Pancreas (tissue), 10 donors: Measurements from ENCODE around the gene GPR152. TPM values are rescaled to one million over a fixed set of nuclear protein-coding genes. Genes with fewer than 3 reads are reported as not detected.

Source experiments
- ATAC-seq, 4 donors: fragments of 200-7000 bp; cut with Tn5 transposase; one replicate each; pipeline versions ENCODE4 v1.8.0 to v1.9.1; 2020; ENCODE audit warnings: mild to moderate bottlenecking in 4 of 4, moderate library complexity in 4 of 4
- DNase-seq, 6 donors: peaks; one replicate each; pipeline ENCODE4 v3.0.0-alpha.2; 2020
- FAIRE-seq: peaks from 2 replicates; lab custom pipeline; 2012; peaks lifted over from hg19 to GRCh38; lab: Jason Lieb, UNC
- H3K27ac ChIP-seq, 4 donors: fragments of 200-600 bp; sonication (generic); 1 replicate in 3 of 4; 2 replicates in 1 of 4; pipeline versions ENCODE4 v1.5.0 to v1.8.0; 2020
- H3K27me3 ChIP-seq, 4 donors: fragments of 200-600 bp; one replicate each; pipeline ENCODE4 v1.8.0; 2021
- H3K36me3 ChIP-seq, 3 donors: fragments of 200-600 bp; sonication (generic) in 1 of 3; one replicate each; pipeline versions ENCODE4 v1.5.0 to v1.8.0; 2020 to 2021
- H3K4me1 ChIP-seq, 3 donors: fragments of 200-600 bp; one replicate each; pipeline ENCODE4 v1.8.0; 2021
- H3K4me3 ChIP-seq, 4 donors: fragments of 200-600 bp; sonication (generic) in 2 of 4; one replicate each; pipeline versions ENCODE4 v1.5.0 to v1.8.0; 2020 to 2021
- H3K9me3 ChIP-seq, 4 donors: fragments of 200-600 bp; one replicate each; pipeline ENCODE4 v1.8.0; 2021
- WGBS, 2 donors: extraction: QIAGEN DNeasy Blood & Tissue Kit; methylation state at CpG; one replicate each; pipeline ENCODE4 v1.1.7; 2013; 5-methylcytosine and 5-hydroxymethylcytosine counted together
- intact Hi-C, 3 donors: fragments of 100-400 bp; cut with DNase I; formaldehyde crosslinking; loops; one replicate each; pipeline versions ENCODE4 v1.11.1 to v1.14.2; 2022
- polyA plus RNA-seq, 2 donors: library from polyadenylated mRNA; stranded (reverse); fragments of 200-250 nt; gene quantifications; one replicate each; pipeline ENCODE4 v1.2.3, GENCODE V29; 2013
- total RNA-seq, 6 donors: library from RNA; stranded (reverse); fragmentation: NEBNext Ultra II Directional in 4 of 6; extraction: Animal tissue kit (Norgen Biotek cat#: 25700) in 4 of 6; gene quantifications; one replicate each; pipeline versions ENCODE4 v1.2.1 to v1.2.4, GENCODE V29; 2021 to 2023
- TF ChIP-seq, protein P1 (sequence below), 4 donors: fragments of 200-600 bp; sonication (generic) in 3 of 4; IDR thresholded peaks; one replicate each; pipeline versions ENCODE4 v1.5.0 to v1.8.0; 2021; ENCODE audit warnings: antibody characterized with exemption in 4 of 4
- donor health status: healthy with polysubstance abuse.
- donor health status: DM: no; HTN: no; CAD: no; lungs with moderate emphysema.
- donor health status: DM: no; HTN: no; CAD: no.
- donor health status: control.
- donor health status: control.
- donor health status: Bipolar disorder and iron deficiency.
- donor health status: DM: yes; HTN: yes; CAD: no.
- donor health status: DM: no; HTN: no; CAD: no.
- donor health status: DM: no; HTN: no; CAD: no.
- donor health status: DM: yes; HTN: yes; CAD: no.

The GPR152 gene, protein sequence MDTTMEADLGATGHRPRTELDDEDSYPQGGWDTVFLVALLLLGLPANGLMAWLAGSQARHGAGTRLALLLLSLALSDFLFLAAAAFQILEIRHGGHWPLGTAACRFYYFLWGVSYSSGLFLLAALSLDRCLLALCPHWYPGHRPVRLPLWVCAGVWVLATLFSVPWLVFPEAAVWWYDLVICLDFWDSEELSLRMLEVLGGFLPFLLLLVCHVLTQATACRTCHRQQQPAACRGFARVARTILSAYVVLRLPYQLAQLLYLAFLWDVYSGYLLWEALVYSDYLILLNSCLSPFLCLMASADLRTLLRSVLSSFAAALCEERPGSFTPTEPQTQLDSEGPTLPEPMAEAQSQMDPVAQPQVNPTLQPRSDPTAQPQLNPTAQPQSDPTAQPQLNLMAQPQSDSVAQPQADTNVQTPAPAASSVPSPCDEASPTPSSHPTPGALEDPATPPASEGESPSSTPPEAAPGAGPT
- not detected for total RNA-seq
- polyA plus RNA-seq = not detected

DNA sequence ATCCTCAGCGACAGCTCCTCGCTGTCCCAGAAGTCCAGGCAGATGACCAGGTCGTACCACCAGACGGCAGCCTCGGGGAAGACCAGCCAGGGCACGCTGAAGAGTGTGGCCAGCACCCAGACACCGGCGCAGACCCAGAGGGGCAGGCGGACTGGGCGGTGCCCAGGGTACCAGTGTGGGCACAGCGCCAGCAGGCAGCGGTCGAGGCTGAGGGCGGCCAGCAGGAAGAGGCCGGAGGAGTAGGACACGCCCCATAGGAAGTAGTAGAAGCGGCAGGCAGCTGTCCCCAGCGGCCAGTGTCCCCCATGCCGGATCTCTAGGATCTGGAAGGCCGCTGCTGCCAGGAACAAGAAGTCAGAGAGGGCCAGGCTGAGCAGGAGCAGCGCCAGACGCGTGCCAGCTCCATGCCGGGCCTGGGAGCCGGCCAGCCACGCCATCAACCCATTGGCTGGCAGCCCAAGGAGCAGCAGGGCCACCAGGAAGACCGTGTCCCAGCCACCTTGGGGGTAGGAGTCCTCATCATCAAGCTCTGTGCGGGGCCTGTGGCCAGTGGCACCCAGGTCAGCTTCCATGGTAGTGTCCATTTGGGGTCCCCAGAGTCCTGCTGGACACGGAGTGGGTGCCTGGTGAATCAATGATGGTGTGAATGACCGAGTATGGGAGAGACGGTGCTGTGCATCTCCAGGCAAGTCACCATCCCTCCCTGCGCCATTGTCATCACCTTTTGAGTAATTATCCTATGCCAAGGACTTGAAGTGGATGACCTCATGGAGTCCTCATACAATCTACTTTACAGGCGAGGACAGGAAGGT lies at the start of gene GPR152:
Gene GPR152, minus strand, starts transcription at position 589 of the 812 bp plus-strand sequence. Its CDS starts 5 bp downstream, at position 584.
- 68 to 78% methylated on average over 32 to 33 of the region's 33 CpGs for WGBS, 2 donors
- TF ChIP-seq, protein P1, sequence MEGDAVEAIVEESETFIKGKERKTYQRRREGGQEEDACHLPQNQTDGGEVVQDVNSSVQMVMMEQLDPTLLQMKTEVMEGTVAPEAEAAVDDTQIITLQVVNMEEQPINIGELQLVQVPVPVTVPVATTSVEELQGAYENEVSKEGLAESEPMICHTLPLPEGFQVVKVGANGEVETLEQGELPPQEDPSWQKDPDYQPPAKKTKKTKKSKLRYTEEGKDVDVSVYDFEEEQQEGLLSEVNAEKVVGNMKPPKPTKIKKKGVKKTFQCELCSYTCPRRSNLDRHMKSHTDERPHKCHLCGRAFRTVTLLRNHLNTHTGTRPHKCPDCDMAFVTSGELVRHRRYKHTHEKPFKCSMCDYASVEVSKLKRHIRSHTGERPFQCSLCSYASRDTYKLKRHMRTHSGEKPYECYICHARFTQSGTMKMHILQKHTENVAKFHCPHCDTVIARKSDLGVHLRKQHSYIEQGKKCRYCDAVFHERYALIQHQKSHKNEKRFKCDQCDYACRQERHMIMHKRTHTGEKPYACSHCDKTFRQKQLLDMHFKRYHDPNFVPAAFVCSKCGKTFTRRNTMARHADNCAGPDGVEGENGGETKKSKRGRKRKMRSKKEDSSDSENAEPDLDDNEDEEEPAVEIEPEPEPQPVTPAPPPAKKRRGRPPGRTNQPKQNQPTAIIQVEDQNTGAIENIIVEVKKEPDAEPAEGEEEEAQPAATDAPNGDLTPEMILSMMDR (IDR thresholded peaks at IDR 0.05) = peak in 1 of 4 donors; percentile 9
- peaks cover 0 to 2% (median 0%) of the 10 kb centered on the region in 3 donors for H3K4me1 ChIP-seq
- intact Hi-C loops = no loop called here
- no peak for FAIRE-seq
- no peaks in the 10 kb centered on the region for H3K36me3 ChIP-seq
- ATAC-seq = peak; percentile 54 to 82 (median 57)
- no peaks in the 10 kb centered on the region for H3K27me3 ChIP-seq
- H3K9me3 ChIP-seq = no peaks in the 10 kb centered on the region
- peak in 4 of 6 donors; percentile 42 to 86 (median 72) for DNase-seq
- peak within 1 kb of the TSS in 2 of 4 donors; percentile 7 to 17 for H3K27ac ChIP-seq
- peak within 1 kb of the TSS in 1 of 4 donors; percentile 18 for H3K4me3 ChIP-seq

DNA sequence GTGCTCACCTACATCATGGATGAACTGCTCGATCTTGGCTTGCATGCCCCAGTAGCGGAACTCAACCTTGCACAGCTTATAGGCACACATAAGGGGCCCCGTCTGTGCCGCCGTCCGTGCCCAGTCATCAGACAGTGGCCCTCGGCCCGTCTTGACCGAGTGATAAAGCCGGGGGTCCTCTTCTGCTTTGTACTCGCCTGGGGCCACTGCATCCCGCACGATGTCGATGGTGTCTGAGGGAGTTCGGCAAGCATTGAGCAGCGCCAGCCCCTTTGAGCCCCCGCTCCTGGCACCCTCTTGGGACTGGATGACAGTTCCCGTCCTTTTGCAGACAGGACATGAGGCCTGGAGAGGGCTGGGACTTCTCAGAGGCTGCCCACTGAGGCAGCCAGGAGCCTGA lies 49.3 kb upstream of the GPR152 start:
- intact Hi-C loops = loop anchor here in 1 of 3 donors (10.0 kb wide), 1 partner anchor 87 kb away; the partner anchor contains the start of gene CARNS1
- peaks cover 0 to 21% (median 11%) of the 10 kb centered on the region in 3 donors for H3K4me1 ChIP-seq
- DNase-seq (peak in 2 of 6 donors; percentile 36 to 74), ATAC-seq (no peak), FAIRE-seq (no peak)
- WGBS, 2 donors = 95 to 97% methylated on average over 18 of the region's 18 CpGs
- no peak overlapping the region for H3K4me3 ChIP-seq
- no peaks in the 10 kb centered on the region for H3K36me3 ChIP-seq
- TF ChIP-seq, protein P1 (IDR thresholded peaks at IDR 0.05) = no peak
- no peaks in the 10 kb centered on the region for H3K27me3 ChIP-seq
- H3K27ac ChIP-seq = no peak overlapping the region
- no peaks in the 10 kb centered on the region for H3K9me3 ChIP-seq

DNA sequence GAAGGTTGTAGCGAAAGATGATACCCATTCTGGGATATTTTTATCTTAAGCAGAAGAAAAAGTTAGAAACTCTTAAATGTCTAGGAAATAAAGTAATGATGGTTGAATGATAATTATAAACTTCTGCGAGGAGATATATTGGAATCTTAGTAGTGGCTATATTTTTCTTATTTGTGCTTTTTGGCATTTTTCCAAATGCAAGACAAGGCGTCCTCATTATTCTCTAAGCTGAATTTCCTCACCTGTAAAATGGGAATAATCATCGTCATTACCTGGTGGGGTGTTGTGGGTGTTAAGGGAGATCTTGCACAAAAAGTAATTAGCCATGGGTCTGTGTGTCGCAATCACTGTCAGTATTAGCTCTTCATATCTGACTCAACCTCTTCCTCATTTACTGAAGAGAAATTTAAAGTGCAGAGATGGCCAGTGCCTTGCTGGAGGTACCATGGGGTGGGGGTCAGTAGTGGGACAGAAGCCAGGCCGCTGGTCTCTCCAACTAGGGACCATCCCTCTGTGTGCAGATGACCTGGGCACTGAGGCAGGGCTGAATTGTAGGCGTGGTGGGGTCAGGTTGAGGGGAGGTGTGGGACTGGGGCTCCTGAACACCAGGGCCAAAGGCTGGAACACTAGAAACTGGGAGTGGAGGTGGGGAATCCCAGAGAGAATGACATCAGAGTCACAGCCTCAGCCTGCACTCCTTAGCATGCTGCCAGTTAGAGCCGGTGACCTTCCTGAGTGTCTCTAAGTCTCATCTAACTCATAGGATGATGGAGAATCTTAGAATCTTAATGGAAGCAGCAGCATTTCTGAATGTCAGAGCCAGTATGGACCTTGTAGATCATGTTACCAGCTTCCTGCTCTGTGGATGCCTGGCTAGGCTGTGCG lies 48.5 kb upstream of the GPR152 start:
- H3K4me1 ChIP-seq = peaks cover 0 to 13% (median 4%) of the 10 kb centered on the region in 3 donors
- H3K27ac ChIP-seq = no peak overlapping the region
- DNase-seq = peak in 1 of 6 donors; percentile 42
- no peak for ATAC-seq
- H3K36me3 ChIP-seq = no peaks in the 10 kb centered on the region
- 92 to 95% methylated on average over 9 of the region's 9 CpGs for WGBS, 2 donors
- no peaks in the 10 kb centered on the region for H3K9me3 ChIP-seq
- no peaks in the 10 kb centered on the region for H3K27me3 ChIP-seq
- TF ChIP-seq, protein P1 (IDR thresholded peaks at IDR 0.05) = no peak
- intact Hi-C loops = loop anchor here in 1 of 3 donors (10.0 kb wide), 1 partner anchor 86 kb away; the partner anchor contains the start of gene CARNS1
- no peak for FAIRE-seq
- H3K4me3 ChIP-seq = no peak overlapping the region

DNA sequence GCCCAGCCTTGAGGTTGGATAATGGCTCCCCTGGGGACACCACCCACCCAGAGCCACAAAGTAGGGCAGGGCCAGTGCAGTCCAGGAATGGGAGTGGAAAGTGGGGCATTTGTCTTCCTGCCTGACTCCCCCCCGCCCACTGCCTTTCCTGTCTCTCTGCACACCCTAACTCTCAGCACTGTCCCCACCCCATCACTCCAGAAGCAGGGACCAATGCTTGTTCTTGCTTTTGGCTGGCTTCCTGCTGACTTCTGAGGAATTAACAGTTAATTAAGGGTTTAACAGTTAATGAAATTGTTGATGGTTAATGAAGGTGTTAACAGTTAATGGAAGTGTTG lies 47.9 kb upstream of the GPR152 start:
- H3K36me3 ChIP-seq = no peaks in the 10 kb centered on the region
- H3K9me3 ChIP-seq = no peaks in the 10 kb centered on the region
- FAIRE-seq (no peak), ATAC-seq (no peak), DNase-seq (no peak)
- H3K27me3 ChIP-seq = no peaks in the 10 kb centered on the region
- H3K27ac ChIP-seq = no peak overlapping the region
- intact Hi-C loops = loop anchor here in 1 of 3 donors (10.0 kb wide), 1 partner anchor 86 kb away; the partner anchor contains the start of gene CARNS1
- H3K4me1 ChIP-seq = peaks cover 0 to 8% (median 0%) of the 10 kb centered on the region in 3 donors
- TF ChIP-seq, protein P1 (IDR thresholded peaks at IDR 0.05) = no peak
- 69 to 92% methylated on average over 1 of the region's 1 CpG for WGBS, 2 donors
- no peak overlapping the region for H3K4me3 ChIP-seq
